Transverse colon (tissue), 4 donors: ENCODE results near the gene TMEM178B. TPM values are rescaled to one million over a fixed set of nuclear protein-coding genes. Genes with fewer than 3 reads are reported as not detected.

ENCODE experiments used
- DNase-seq: peaks from one replicate; pipeline ENCODE4 v3.0.0-alpha.2; 2019
- H3K27ac ChIP-seq, 4 donors: fragments of 200-600 bp; sonication (generic); 2 replicates each; pipeline ENCODE4 v1.5.1; 2016 to 2018; ENCODE audit warnings: inconsistent platforms in 4 of 4
- H3K27me3 ChIP-seq: fragments of 200-600 bp; sonication (generic); 2 replicates; pipeline ENCODE4 v1.5.1; 2017; ENCODE audit warnings: inconsistent platforms
- H3K36me3 ChIP-seq, 4 donors: fragments of 200-600 bp; sonication (generic); 2 replicates each; pipeline ENCODE4 v1.5.1; 2017 to 2019; ENCODE audit warnings: inconsistent platforms in 4 of 4
- H3K4me1 ChIP-seq, 4 donors: fragments of 200-600 bp; sonication (generic); 2 replicates each; pipeline ENCODE4 v1.5.1; 2017 to 2020; ENCODE audit warnings: inconsistent platforms in 4 of 4
- H3K4me3 ChIP-seq, 4 donors: fragments of 200-600 bp; sonication (generic); 1 replicate in 1 of 4; 2 replicates in 3 of 4; pipeline versions ENCODE4 v1.5.1 to v1.6.1; 2017 to 2019; ENCODE audit warnings: inconsistent platforms in 4 of 4
- H3K9me3 ChIP-seq, 2 donors: fragments of 200-600 bp; sonication (generic); 2 replicates each; pipeline ENCODE4 v1.5.1; 2017 to 2019; ENCODE audit warnings: inconsistent platforms in 2 of 2
- EP300 ChIP-seq: sonication (generic); formaldehyde crosslinking; IDR thresholded peaks from one replicate; pipeline ENCODE4 v1.6.1; 2017; ENCODE audit warnings: antibody characterized with exemption, low read depth
- POLR2A ChIP-seq: fragments of 450-650 bp; IDR thresholded peaks from one replicate; pipeline ENCODE4 v1.6.1; 2016; ENCODE audit warnings: antibody characterized with exemption, mild to moderate bottlenecking, moderate library complexity
- POLR2AphosphoS5 ChIP-seq, 3 donors: sonication (generic); formaldehyde crosslinking; IDR thresholded peaks; one replicate each; pipeline ENCODE4 v1.6.1; 2016; ENCODE audit warnings: antibody characterized with exemption in 3 of 3
- WGBS, 2 donors: methylation state at CpG; one replicate each; pipeline ENCODE4 v1.1.5; 2018; ENCODE audit warnings: low coverage in 1 of 2; 5-methylcytosine and 5-hydroxymethylcytosine counted together
- in situ Hi-C, 4 donors: fragments of 200-750 bp; cut with MboI; loops; one replicate each; pipeline versions ENCODE4 v1.15.0 to v1.15.1; 2017; ENCODE audit warnings: low sequenced_read_pairs in 3 of 4, low pct_ligation_motif_present in 1 of 4, low pct_unique_long_range_greater_than_20kb in 1 of 4
- intact Hi-C: fragments of 100-400 bp; cut with DNase I; formaldehyde crosslinking; loops from one replicate; pipeline ENCODE4 v1.15.1; 2023; ENCODE audit warnings: low total_unique reads
- total RNA-seq, 4 donors: library from RNA; depleted of rRNA; stranded (reverse); fragments of >200 nt; gene quantifications; one replicate each; pipeline ENCODE4 v1.1.0, GENCODE V29; 2016
- TF ChIP-seq, protein P1 (sequence below), 5 experiments: fragments of 200-600 bp in 3 of 5; fragments of 450-650 bp in 2 of 5; sonication (generic) in 3 of 5; IDR thresholded peaks; 1 replicate in 2 of 5; 2 replicates in 3 of 5; pipeline ENCODE4 v1.5.1; 2016 to 2017; ENCODE audit warnings: antibody characterized with exemption in 5 of 5, inconsistent platforms in 3 of 5, mild to moderate bottlenecking in 2 of 5, moderate library complexity in 1 of 5

Gene TMEM178B
- total RNA-seq, 4 donors from 2014 or later, result 0.32 to 0.82 (median 0.39) TPM

DNA sequence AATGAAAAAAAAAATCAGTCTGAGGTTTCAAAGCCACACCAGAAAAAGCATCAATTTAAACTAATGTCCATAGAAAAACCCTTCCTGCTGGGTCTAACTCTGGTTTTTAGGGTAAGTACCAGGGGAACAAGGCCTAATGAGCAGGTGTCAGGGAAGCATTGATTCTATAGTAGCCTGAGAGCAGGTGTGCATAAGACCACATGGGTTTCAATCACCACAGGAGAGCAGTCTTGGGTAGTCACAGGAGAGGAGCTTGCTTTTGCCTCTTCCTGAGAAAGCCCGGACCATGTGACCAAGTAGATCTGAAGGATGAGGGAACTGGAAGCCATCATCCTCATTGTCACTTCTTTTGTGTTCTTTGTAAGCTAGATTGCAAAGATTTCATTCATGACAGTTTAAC lies 411.0 kb downstream of the TMEM178B start:
- intact Hi-C loops, result no loop called here
- TF ChIP-seq, protein P1, sequence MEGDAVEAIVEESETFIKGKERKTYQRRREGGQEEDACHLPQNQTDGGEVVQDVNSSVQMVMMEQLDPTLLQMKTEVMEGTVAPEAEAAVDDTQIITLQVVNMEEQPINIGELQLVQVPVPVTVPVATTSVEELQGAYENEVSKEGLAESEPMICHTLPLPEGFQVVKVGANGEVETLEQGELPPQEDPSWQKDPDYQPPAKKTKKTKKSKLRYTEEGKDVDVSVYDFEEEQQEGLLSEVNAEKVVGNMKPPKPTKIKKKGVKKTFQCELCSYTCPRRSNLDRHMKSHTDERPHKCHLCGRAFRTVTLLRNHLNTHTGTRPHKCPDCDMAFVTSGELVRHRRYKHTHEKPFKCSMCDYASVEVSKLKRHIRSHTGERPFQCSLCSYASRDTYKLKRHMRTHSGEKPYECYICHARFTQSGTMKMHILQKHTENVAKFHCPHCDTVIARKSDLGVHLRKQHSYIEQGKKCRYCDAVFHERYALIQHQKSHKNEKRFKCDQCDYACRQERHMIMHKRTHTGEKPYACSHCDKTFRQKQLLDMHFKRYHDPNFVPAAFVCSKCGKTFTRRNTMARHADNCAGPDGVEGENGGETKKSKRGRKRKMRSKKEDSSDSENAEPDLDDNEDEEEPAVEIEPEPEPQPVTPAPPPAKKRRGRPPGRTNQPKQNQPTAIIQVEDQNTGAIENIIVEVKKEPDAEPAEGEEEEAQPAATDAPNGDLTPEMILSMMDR (IDR thresholded peaks at IDR 0.05), result no peak
- TF ChIP-seq POLR2A (no peak), POLR2AphosphoS5 (IDR thresholded peaks at IDR 0.05) (no peak), EP300 (no peak)
- no peak for DNase-seq
- H3K9me3 ChIP-seq, result no peaks in the 10 kb centered on the region
- H3K4me1 ChIP-seq, result no peaks in the 10 kb centered on the region
- no peak overlapping the region for H3K27ac ChIP-seq
- H3K27me3 ChIP-seq, result no peaks in the 10 kb centered on the region
- no peaks in the 10 kb centered on the region for H3K36me3 ChIP-seq
- H3K4me3 ChIP-seq, result no peak overlapping the region
- in situ Hi-C loops, result no loop called here
- WGBS, 2 donors, result 67% methylated on average over 1 of the region's 1 CpG; no CpG with 5 or more reads in 1 of the 2 donors

GRCh38 chr7:141486959-141487358 lies 413.1 kb downstream of the TMEM178B start:
- TF ChIP-seq EP300 (no peak), POLR2A (no peak)
- Histone ChIP-seq H3K9me3 (no peaks in the 10 kb centered on the region), H3K27ac (no peak overlapping the region), H3K36me3 (no peaks in the 10 kb centered on the region), H3K4me3 (no peak overlapping the region), H3K4me1 (no peaks in the 10 kb centered on the region), H3K27me3 (no peaks in the 10 kb centered on the region)
- intact Hi-C loops (no loop called here), in situ Hi-C loops (no loop called here)
- WGBS, 2 donors, result 65 to 88% methylated on average over 3 of the region's 3 CpGs
- no peak for DNase-seq

- no peaks in the 10 kb centered on the region for H3K36me3 ChIP-seq
- no peak overlapping the region for H3K4me3 ChIP-seq
- intact Hi-C loops (no loop called here), in situ Hi-C loops (no loop called here)
- H3K9me3 ChIP-seq, result no peaks in the 10 kb centered on the region
- WGBS, 2 donors, result 50 to 67% methylated on average over 1 to 2 of the region's 2 CpGs
- H3K27ac ChIP-seq, result no peak overlapping the region
- no peaks in the 10 kb centered on the region for H3K27me3 ChIP-seq
- TF ChIP-seq POLR2AphosphoS5 (IDR thresholded peaks at IDR 0.05) (no peak), POLR2A (no peak), EP300 (no peak)
- TF ChIP-seq, protein P1 (IDR thresholded peaks at IDR 0.05), result no peak
- no peaks in the 10 kb centered on the region for H3K4me1 ChIP-seq
- DNase-seq, result no peak
Observed at GRCh38 chr7:141490474-141490873, 416.6 kb downstream of the TMEM178B start.

- in situ Hi-C loops, result no loop called here
- Histone ChIP-seq H3K4me1 (no peaks in the 10 kb centered on the region), H3K27me3 (no peaks in the 10 kb centered on the region), H3K4me3 (no peak overlapping the region), H3K27ac (no peak overlapping the region), H3K36me3 (no peaks in the 10 kb centered on the region), H3K9me3 (no peaks in the 10 kb centered on the region)
- no peak for DNase-seq
- intact Hi-C loops, result no loop called here
- TF ChIP-seq EP300 (no peak), POLR2A (no peak), POLR2AphosphoS5 (IDR thresholded peaks at IDR 0.05) (no peak)
- TF ChIP-seq, protein P1 (IDR thresholded peaks at IDR 0.05), result no peak
- WGBS, 2 donors, result 80 to 93% methylated on average over 1 of the region's 1 CpG
Observed at GRCh38 chr7:141495057-141495456, 421.2 kb downstream of the TMEM178B start.

- Histone ChIP-seq H3K27ac (no peak overlapping the region), H3K4me1 (no peaks in the 10 kb centered on the region), H3K9me3 (no peaks in the 10 kb centered on the region), H3K36me3 (no peaks in the 10 kb centered on the region), H3K27me3 (no peaks in the 10 kb centered on the region), H3K4me3 (no peak overlapping the region)
- in situ Hi-C loops (no loop called here), intact Hi-C loops (no loop called here)
- DNase-seq, result no peak
- WGBS, 2 donors, result 71 to 80% methylated on average over 4 to 5 of the region's 5 CpGs
- no peak for TF ChIP-seq EP300
- TF ChIP-seq, protein P1 (IDR thresholded peaks at IDR 0.05), result no peak
Observed at GRCh38 chr7:141497391-141497790, 423.5 kb downstream of the TMEM178B start.
